H1 (cell line): Measurements from ENCODE around the gene STK40. TPM values are rescaled to one million over a fixed set of nuclear protein-coding genes. Genes with fewer than 3 reads are reported as not detected.

Experiments used
- CTCF ChIA-PET: fragments of 300-600 bp; sonication (Branson Sonifier 250); formaldehyde crosslinking; loops from one replicate; lab custom pipeline; 2021; ENCODE audit not compliant: partially characterized antibody; lab: Charles Lee
- POLR2A ChIA-PET: fragments of 300-600 bp; sonication (Branson Sonifier 250); formaldehyde crosslinking; loops from one replicate; lab custom pipeline; 2021; ENCODE audit warnings: inconsistent platforms; ENCODE audit not compliant: partially characterized antibody; lab: Charles Lee
- DNase-seq, 2 experiments: peaks; one replicate each; pipeline versions ENCODE4 v3.0.0 to v3.0.0-alpha.2; 2010 to 2022; ENCODE audit warnings: low spot score in 2 of 2, low read depth in 1 of 2, mixed read lengths in 1 of 2
- FAIRE-seq: peaks from 2 replicates; lab custom pipeline; 2011; peaks lifted over from hg19 to GRCh38; lab: Jason Lieb, UNC
- H2AFZ ChIP-seq: 2 replicates; pipeline ENCODE4 v1.8.1; 2012; ENCODE audit warnings: low read length, inconsistent platforms
- H2AK5ac ChIP-seq: 2 replicates; pipeline ENCODE4 v1.6.1; 2013; ENCODE audit warnings: low read depth, low read length
- H2BK120ac ChIP-seq: replicated peaks from 2 replicates; pipeline ENCODE3; 2013; ENCODE audit warnings: low read depth, low read length, inconsistent platforms
- H2BK12ac ChIP-seq: 2 replicates; pipeline ENCODE4 v1.6.1; 2013; ENCODE audit warnings: low read depth, low read length
- H2BK15ac ChIP-seq: 2 replicates; pipeline ENCODE4 v1.6.1; 2013; ENCODE audit warnings: low read length
- H2BK20ac ChIP-seq: 2 replicates; pipeline ENCODE4 v1.6.1; 2013; ENCODE audit warnings: low read length
- H2BK5ac ChIP-seq: 2 replicates; pipeline ENCODE4 v1.6.1; 2013; ENCODE audit warnings: low read depth, low read length
- H3K14ac ChIP-seq: 2 replicates; pipeline ENCODE4 v1.6.1; 2013; ENCODE audit warnings: inconsistent platforms; ENCODE audit not compliant: insufficient read length
- H3K18ac ChIP-seq: 2 replicates; pipeline ENCODE4 v1.6.1; 2013; ENCODE audit warnings: low read length; ENCODE audit errors: extremely low read depth
- H3K23ac ChIP-seq: 2 replicates; pipeline ENCODE4 v1.6.1; 2013; ENCODE audit warnings: inconsistent platforms; ENCODE audit not compliant: insufficient read length
- H3K23me2 ChIP-seq: 2 replicates; pipeline ENCODE4 v1.6.1; 2013; ENCODE audit warnings: low read depth, low read length
- H3K27ac ChIP-seq: 2 replicates; pipeline ENCODE4 v1.6.1; 2011; ENCODE audit warnings: low read depth, low read length, inconsistent platforms
- H3K27me3 ChIP-seq, 4 experiments: replicated peaks in 1 of 4; 1 replicate in 1 of 4; 2 replicates in 3 of 4; pipeline versions ENCODE4 v1.6.1 to v1.8.1; 2011 to 2013; ENCODE audit warnings: low read length in 3 of 4, mild to moderate bottlenecking in 3 of 4, inconsistent platforms in 2 of 4, mixed read lengths in 2 of 4, moderate library complexity in 1 of 4; ENCODE audit not compliant: control insufficient read depth in 3 of 4, insufficient read depth in 3 of 4; ENCODE audit errors: extremely low read depth in 1 of 4
- H3K36me3 ChIP-seq, 4 experiments: 2 replicates each; pipeline versions ENCODE4 v1.6.1 to v1.8.1; 2011 to 2013; ENCODE audit warnings: mild to moderate bottlenecking in 4 of 4, low read length in 3 of 4, moderate library complexity in 2 of 4, control low read depth in 1 of 4, inconsistent platforms in 1 of 4; ENCODE audit not compliant: insufficient read depth in 4 of 4, control insufficient read depth in 2 of 4
- H3K4ac ChIP-seq: replicated peaks from 2 replicates; pipeline ENCODE3; 2013; ENCODE audit warnings: low read length, low read depth, mixed read lengths, inconsistent platforms; ENCODE audit not compliant: insufficient read length
- H3K4me1 ChIP-seq, 4 experiments: replicated peaks in 1 of 4; 1 replicate in 1 of 4; 2 replicates in 3 of 4; pipeline versions ENCODE4 v1.6.1 to v1.8.1; 2011 to 2013; ENCODE audit warnings: low read length in 3 of 4, inconsistent platforms in 2 of 4, mixed read lengths in 1 of 4; ENCODE audit not compliant: insufficient read depth in 4 of 4, control insufficient read depth in 3 of 4
- H3K4me2 ChIP-seq, 2 experiments: 2 replicates each; pipeline versions ENCODE4 v1.6.1 to v1.8.1; 2011 to 2013; ENCODE audit warnings: low read depth in 2 of 2, low read length in 2 of 2, control low read depth in 1 of 2, inconsistent platforms in 1 of 2, mild to moderate bottlenecking in 1 of 2; ENCODE audit not compliant: insufficient read depth in 1 of 2
- H3K4me3 ChIP-seq, 4 experiments: fragments of 200-600, 300-600 bp in 1 of 4; sonication (generic), shearing (Covaris generic), sonication (Bioruptor Twin) in 1 of 4; 2 replicates each; pipeline versions ENCODE4 v1.5.1 to v1.8.1; 2011 to 2016; ENCODE audit warnings: low read length in 4 of 4, low read depth in 3 of 4, control low read depth in 2 of 4, inconsistent platforms in 2 of 4, mild to moderate bottlenecking in 2 of 4, mixed read lengths in 1 of 4, moderate library complexity in 1 of 4; ENCODE audit not compliant: insufficient read depth in 2 of 4; ENCODE audit errors: extremely low read depth in 1 of 4
- H3K56ac ChIP-seq: replicated peaks from 2 replicates; pipeline ENCODE3; 2013; ENCODE audit warnings: low read depth, mild to moderate bottlenecking, mixed read lengths, low read length, inconsistent platforms; ENCODE audit not compliant: insufficient read length
- H3K79me1 ChIP-seq: 2 replicates; pipeline ENCODE4 v1.6.1; 2013; ENCODE audit warnings: low read depth, low read length, control low read depth
- H3K79me2 ChIP-seq, 2 experiments: 2 replicates each; pipeline versions ENCODE4 v1.6.1 to v1.8.1; 2012 to 2013; ENCODE audit warnings: low read length in 2 of 2, mild to moderate bottlenecking in 2 of 2, inconsistent platforms in 1 of 2; ENCODE audit not compliant: insufficient read depth in 2 of 2, control insufficient read depth in 1 of 2
- H3K9ac ChIP-seq, 4 experiments: replicated peaks in 1 of 4; 1 replicate in 1 of 4; 2 replicates in 3 of 4; pipeline versions ENCODE4 v1.6.1 to v1.8.1; 2011 to 2013; ENCODE audit warnings: low read depth in 3 of 4, low read length in 3 of 4, control low read depth in 2 of 4, mild to moderate bottlenecking in 2 of 4, moderate library complexity in 2 of 4, inconsistent platforms in 1 of 4; ENCODE audit errors: extremely low read depth in 1 of 4
- H3K9me3 ChIP-seq, 2 experiments: 2 replicates each; pipeline versions ENCODE4 v1.6.1 to v1.8.1; 2012 to 2013; ENCODE audit warnings: mild to moderate bottlenecking in 2 of 2, moderate library complexity in 2 of 2, control low read depth in 1 of 2, inconsistent platforms in 1 of 2, low read depth in 1 of 2, low read length in 1 of 2, mixed read lengths in 1 of 2; ENCODE audit not compliant: insufficient read depth in 2 of 2
- H4K20me1 ChIP-seq, 2 experiments: replicated peaks in 1 of 2; 2 replicates each; pipeline versions ENCODE3 to v1.8.1; 2011 to 2013; ENCODE audit warnings: inconsistent platforms in 2 of 2, low read length in 2 of 2, mild to moderate bottlenecking in 1 of 2; ENCODE audit not compliant: insufficient read depth in 2 of 2, control insufficient read depth in 1 of 2
- H4K5ac ChIP-seq: 2 replicates; pipeline ENCODE4 v1.6.1; 2013; ENCODE audit warnings: low read length, low read depth, mixed read lengths, inconsistent platforms; ENCODE audit not compliant: insufficient read length
- H4K8ac ChIP-seq: 2 replicates; pipeline ENCODE4 v1.8.0; 2013; ENCODE audit warnings: mild to moderate bottlenecking, moderate library complexity, low read length, inconsistent platforms; ENCODE audit not compliant: insufficient read depth; ENCODE audit errors: extremely low read depth
- H4K91ac ChIP-seq: replicated peaks from 2 replicates; pipeline ENCODE3; 2013; ENCODE audit warnings: low read length, mixed read lengths, inconsistent platforms; ENCODE audit not compliant: insufficient read length
- BACH1 ChIP-seq: IDR thresholded peaks from 2 replicates; pipeline ENCODE4 v1.6.1; 2012; ENCODE audit warnings: low read length, improper control_type of control experiment
- KDM4A ChIP-seq: IDR thresholded peaks from one replicate; pipeline ENCODE4 v1.7.1; 2012; ENCODE audit warnings: low read depth, mild to moderate bottlenecking, moderate library complexity, low read length, inconsistent platforms; ENCODE audit not compliant: severe bottlenecking
- RBBP5 ChIP-seq: IDR thresholded peaks from 2 replicates; pipeline ENCODE4 v1.7.1; 2012; ENCODE audit warnings: low read depth, mild to moderate bottlenecking, inconsistent platforms, low read length, moderate library complexity, borderline replicate concordance
- TEAD4 ChIP-seq: IDR thresholded peaks from 2 replicates; pipeline ENCODE4 v1.6.1; 2012; ENCODE audit warnings: low read depth, low read length, inconsistent platforms, mixed read lengths
- whole genome bisulfite sequencing, 2 experiments: shearing (Covaris generic) in 1 of 2; methylation state at CpG; one replicate each; pipeline versions ENCODE4 v1.1.6 to v1.1.7; 2013 to 2015; ENCODE audit warnings: low lambda C conversion rate in 2 of 2, mixed read lengths in 2 of 2, inconsistent platforms in 1 of 2, low coverage in 1 of 2, missing lambda C conversion rate in 1 of 2; ENCODE audit not compliant: insufficient replicate concordance in 2 of 2, insufficient coverage in 1 of 2, insufficient read length in 1 of 2; ENCODE audit errors: extremely low coverage in 1 of 2, missing lambda C conversion rate in 1 of 2; 5-methylcytosine and 5-hydroxymethylcytosine counted together
- polyA plus RNA-seq, 7 experiments: library from polyadenylated mRNA; depleted of rRNA in 3 of 7; stranded (reverse) in 5 of 7; unstranded in 2 of 7; fragments of >200 nt in 5 of 7; fragments of 200-250 nt in 2 of 7; gene quantifications; 1 replicate in 5 of 7; 2 replicates in 1 of 7; 4 replicates in 1 of 7; pipeline versions ENCODE4 v1.2.1 to v1.2.3, GENCODE V29; 2011 to 2013; ENCODE audit warnings: missing spikeins in 2 of 7, mixed read lengths in 2 of 7
- total RNA-seq: library from RNA; stranded (reverse); fragmentation: NEBNext Ultra II Directional; extraction: Animal tissue kit (Norgen Biotek cat#: 25700); gene quantifications from 2 replicates; pipeline ENCODE4 v1.2.1, GENCODE V29; 2021

STK40 gene
- total and polyA plus RNA-seq, 2 of the 8 experiments (the other 6 are each of a cell fraction or from before 2014, with no cell fraction given): 13.6 to 28.6 TPM

- 94% methylated on average over 15 of the region's 15 CpGs; no CpG with 5 or more reads in 1 of the 2 experiments for WGBS, 2 experiments
- Histone ChIP-seq H3K23me2 (no peaks in the 10 kb centered on the region), H3K9ac (no peak overlapping the region)
Measured at GRCh38 chr1:36352910-36353878, 32.5 kb downstream of the STK40 start.

More at GRCh38 chr1:36352910-36353878, 32.5 kb downstream of the STK40 start:
- Histone ChIP-seq H4K8ac (no peak overlapping the region), H3K4me2 (no peak overlapping the region), H3K27ac (no peak overlapping the region), H3K79me2 (no peaks in the 10 kb centered on the region), H2BK5ac (no peak overlapping the region; the same call in 1 of the 2 replicates), H4K91ac (no peak overlapping the region), H3K18ac (no peak overlapping the region), H2AK5ac (no peak overlapping the region), H3K23ac (no peak overlapping the region), H2BK15ac (no peak overlapping the region), H3K4me3 (no peak overlapping the region), H4K20me1 (peaks cover 0 to 5% of the 10 kb centered on the region in 2 experiments), H3K4me1 (peaks cover 0 to 6% (median 0%) of the 10 kb centered on the region in 4 experiments; a peak in 1 of 7 replicates), H3K4ac (no peak overlapping the region), H3K27me3 (no peaks in the 10 kb centered on the region), H2BK12ac (no peak overlapping the region), H3K79me1 (no peaks in the 10 kb centered on the region; the same call in 1 of the 2 replicates), H2AFZ (no peak overlapping the region), H3K36me3 (peaks cover 4 to 30% (median 15%) of the 10 kb centered on the region in 4 experiments; a peak in 7 of 8 replicates), H2BK120ac (no peak overlapping the region), H3K9me3 (no peaks in the 10 kb centered on the region), H4K5ac (no peak overlapping the region), H2BK20ac (no peak overlapping the region), H3K14ac (no peak overlapping the region), H3K56ac (no peak overlapping the region)
- POLR2A ChIA-PET: interaction anchor here (1.3 to 4.4 kb wide), 5 partner anchors 11 to 88 kb away, joined by 3 to 19 read pairs (median 5); no protein-coding TSS in a partner anchor
- TF ChIP-seq KDM4A (no peak), RBBP5 (no peak), TEAD4 (no peak), BACH1 (no peak)
- no peak for DNase-seq
- no peak for FAIRE-seq
- CTCF ChIA-PET: interaction anchor here (0.7 to 13.3 kb wide), 9 partner anchors 7 to 216 kb away, joined by 3 to 150 read pairs (median 4); no protein-coding TSS in a partner anchor
